ENCODE data around the gene TRPM6. TPM values are rescaled to one million over a fixed set of nuclear protein-coding genes. Genes with fewer than 3 reads are reported as not detected.

The TRPM6 gene
- total RNA-seq, 2 experiments from 2014 or later, result 0.02 to 0.10 TPM

DNA sequence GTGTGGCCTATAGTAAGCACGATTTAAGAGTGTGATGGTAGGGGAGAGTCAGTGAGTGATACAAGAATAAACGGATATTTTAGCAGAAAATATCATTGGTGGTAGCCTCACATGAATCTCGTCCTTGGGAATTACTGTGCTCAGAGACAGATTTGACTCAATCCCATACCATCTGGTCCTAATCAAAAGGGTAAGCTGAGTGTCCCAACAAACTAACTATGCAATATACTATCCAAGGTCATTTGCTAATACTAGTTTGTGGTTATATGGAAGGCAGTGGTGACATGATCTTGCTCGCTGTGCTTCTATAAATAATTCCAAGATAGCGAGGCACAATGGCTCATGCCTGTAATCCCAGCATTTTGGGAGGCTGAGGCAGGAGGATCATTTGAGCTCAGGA is 103.2 kb downstream of the TRPM6 start:
- Mint-ChIP-seq H3K27me3 (peaks cover 5% of the 10 kb centered on the region), H3K4me1 (ENCODE audit: low read depth) (no peaks in the 10 kb centered on the region), H3K27ac (no peak overlapping the region), H3K36me3 (no peaks in the 10 kb centered on the region), H3K9me3 (no peaks in the 10 kb centered on the region), H3K4me3 (no peak overlapping the region)
- POLR2A ChIA-PET, result no interaction called here
- no peak for DNase-seq
- CTCF ChIA-PET, result interaction anchor here (0.7 to 2.9 kb wide), 2 partner anchors 10 to 14 kb away, joined by 3 to 11 read pairs; no protein-coding TSS in a partner anchor
- intact Hi-C loops (cut with micrococcal nuclease), result no loop called here

DNA sequence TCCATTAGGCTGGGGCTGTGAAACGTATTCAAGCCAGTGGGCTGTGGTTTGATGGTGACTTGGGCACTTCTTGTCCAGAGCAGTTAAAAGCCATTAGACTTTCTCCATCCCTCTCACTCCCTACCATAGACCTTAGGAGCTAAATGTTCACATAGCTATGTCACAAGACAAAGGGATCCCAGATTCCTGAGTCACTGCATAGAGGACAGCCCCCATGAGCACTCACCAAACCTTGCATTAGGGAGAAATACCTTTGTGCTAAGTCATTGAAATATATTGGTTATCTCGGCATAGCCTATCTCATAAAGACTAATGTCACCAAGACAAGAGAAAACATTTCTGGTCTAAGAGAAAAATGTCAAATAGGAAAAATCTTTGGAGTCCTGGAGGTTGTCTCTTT is 104.3 kb downstream of the TRPM6 start:
- H3K27me3 Mint-ChIP-seq, result peaks cover 7% of the 10 kb centered on the region
- ChIA-PET CTCF (interaction anchor here (2.9 kb wide), 1 partner anchor 9 kb away, joined by 11 read pairs; no protein-coding TSS in a partner anchor), POLR2A (no interaction called here)
- H3K9me3 Mint-ChIP-seq, result no peaks in the 10 kb centered on the region
- no peak overlapping the region for H3K27ac Mint-ChIP-seq
- no peak overlapping the region for H3K4me3 Mint-ChIP-seq
- no peaks in the 10 kb centered on the region for H3K36me3 Mint-ChIP-seq
- DNase-seq, result no peak
- intact Hi-C loops (cut with micrococcal nuclease), result no loop called here
- H3K4me1 Mint-ChIP-seq (ENCODE audit: low read depth), result no peaks in the 10 kb centered on the region

DNA sequence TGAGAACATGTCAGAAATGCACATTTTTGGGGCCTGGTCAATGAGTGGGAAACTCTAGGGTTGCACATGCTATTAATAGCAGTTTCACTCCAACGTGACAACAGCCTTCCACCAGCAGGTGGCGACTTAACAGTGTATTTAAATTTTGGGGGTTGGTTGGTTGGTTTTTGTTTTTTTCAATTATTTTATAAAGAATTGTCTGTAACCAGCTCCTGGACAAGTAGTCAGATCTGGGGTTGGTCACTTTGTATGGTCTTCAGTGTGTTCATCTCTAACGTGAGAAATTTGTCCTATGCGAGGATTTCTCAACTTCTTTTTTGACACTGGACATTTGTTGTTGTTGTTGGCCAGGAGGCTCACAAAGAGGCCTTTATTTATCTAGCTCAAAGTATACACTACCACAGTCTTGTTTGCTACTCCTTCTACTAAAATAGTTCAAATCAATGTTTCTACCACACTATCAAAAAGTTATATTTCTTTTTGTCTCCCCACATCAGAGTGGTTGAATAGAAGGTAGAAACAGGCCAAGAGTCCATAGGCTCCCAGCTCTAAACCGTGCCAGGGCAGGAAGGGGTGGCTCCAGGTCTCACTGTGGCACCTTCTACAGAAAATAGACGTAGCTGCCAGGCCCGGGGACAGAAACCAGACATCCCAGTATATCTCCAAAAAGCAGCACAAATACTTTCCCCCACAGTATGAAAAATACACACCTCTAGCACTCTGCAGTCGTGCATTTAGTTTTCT is 110.4 kb downstream of the TRPM6 start:
- intact Hi-C loops (cut with micrococcal nuclease), result loop anchor here (1.0 to 10.0 kb wide), 5 partner anchors 175 to 1527 kb away; partner anchors contain the start of gene C9orf40
- H3K4me1 Mint-ChIP-seq (ENCODE audit: low read depth), result no peaks in the 10 kb centered on the region
- H3K36me3 Mint-ChIP-seq, result no peaks in the 10 kb centered on the region
- ChIA-PET POLR2A (no interaction called here), CTCF (interaction anchor here (0.6 to 8.2 kb wide), 17 partner anchors 9 to 630 kb away, joined by 3 to 178 read pairs (median 4); partner anchors contain the start of genes C9orf40 and CARNMT1)
- H3K4me3 Mint-ChIP-seq, result no peak overlapping the region
- peaks cover 12% of the 10 kb centered on the region for H3K27me3 Mint-ChIP-seq
- no peak overlapping the region for H3K27ac Mint-ChIP-seq
- DNase-seq, result peak; percentile 76
- no peaks in the 10 kb centered on the region for H3K9me3 Mint-ChIP-seq

GRCh38 chr9:74775396-74775795 is 112.3 kb downstream of the TRPM6 start:
- ChIA-PET POLR2A (no interaction called here), CTCF (interaction anchor here (0.9 to 8.2 kb wide), 15 partner anchors 8 to 310 kb away, joined by 3 to 178 read pairs (median 4); partner anchors contain the start of gene C9orf40)
- H3K36me3 Mint-ChIP-seq, result no peaks in the 10 kb centered on the region
- H3K4me3 Mint-ChIP-seq, result no peak overlapping the region
- DNase-seq, result no peak
- peaks cover 14% of the 10 kb centered on the region for H3K4me1 Mint-ChIP-seq (ENCODE audit: low read depth)
- intact Hi-C loops (cut with micrococcal nuclease), result loop anchor here (2.0 to 10.0 kb wide), 3 partner anchors 411 to 1529 kb away; no protein-coding TSS in a partner anchor
- peaks cover 15% of the 10 kb centered on the region for H3K27me3 Mint-ChIP-seq
- no peak overlapping the region for H3K27ac Mint-ChIP-seq
- no peaks in the 10 kb centered on the region for H3K9me3 Mint-ChIP-seq

DNA sequence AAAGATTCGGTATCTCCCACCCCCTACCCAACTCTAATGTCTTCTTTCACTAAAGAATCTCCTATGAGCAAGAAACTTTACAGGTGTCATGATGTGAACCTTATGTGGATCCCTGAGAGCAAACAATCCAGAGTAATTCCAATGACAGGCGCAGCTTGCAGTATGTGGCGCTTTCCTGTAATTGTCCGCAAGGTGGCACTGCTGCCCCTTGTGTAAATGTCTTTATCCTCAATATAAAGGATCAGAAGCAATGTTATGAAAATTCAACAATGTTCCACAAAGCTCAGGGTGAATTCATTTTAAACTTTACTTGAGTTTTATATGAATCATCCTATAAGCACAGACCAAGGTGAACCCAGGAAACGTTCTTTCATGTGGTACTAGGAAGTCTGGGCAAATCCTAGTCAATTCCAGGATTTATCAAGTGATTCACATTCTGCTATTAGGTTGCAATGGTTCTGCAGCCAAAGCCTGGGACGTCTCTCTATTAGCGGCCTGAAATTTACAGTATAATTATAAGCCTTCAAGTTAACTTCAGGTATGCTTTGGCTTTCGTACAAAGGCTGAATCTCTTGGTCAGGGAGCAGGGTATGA is 113.7 kb downstream of the TRPM6 start:
- intact Hi-C loops (cut with micrococcal nuclease), result loop anchor here (1.0 to 10.0 kb wide), 8 partner anchors 113 to 1657 kb away; partner anchors contain the start of gene TRPM6
- ChIA-PET POLR2A (no interaction called here), CTCF (interaction anchor here (0.6 to 8.2 kb wide), 29 partner anchors 10 to 1091 kb away, joined by 3 to 178 read pairs (median 4); partner anchors contain the start of genes C9orf40 and CARNMT1)
- Mint-ChIP-seq H3K27me3 (peaks cover 17% of the 10 kb centered on the region), H3K4me3 (no peak overlapping the region), H3K4me1 (ENCODE audit: low read depth) (peaks cover 14% of the 10 kb centered on the region), H3K36me3 (no peaks in the 10 kb centered on the region), H3K9me3 (no peaks in the 10 kb centered on the region), H3K27ac (no peak overlapping the region)
- peak; percentile 79 for DNase-seq

- intact Hi-C loops (cut with micrococcal nuclease), result loop anchor here (5.0 to 10.0 kb wide), 6 partner anchors 115 to 1655 kb away; partner anchors contain the start of gene TRPM6
- H3K4me3 Mint-ChIP-seq, result no peak overlapping the region
- ChIA-PET POLR2A (no interaction called here), CTCF (interaction anchor here (0.6 to 8.2 kb wide), 10 partner anchors 50 to 316 kb away, joined by 3 to 178 read pairs (median 4); partner anchors contain the start of genes C9orf40, CARNMT1, NMRK1 and OSTF1)
- peaks cover 17% of the 10 kb centered on the region for H3K27me3 Mint-ChIP-seq
- H3K9me3 Mint-ChIP-seq, result no peaks in the 10 kb centered on the region
- no peak for DNase-seq
- no peaks in the 10 kb centered on the region for H3K36me3 Mint-ChIP-seq
- H3K4me1 Mint-ChIP-seq (ENCODE audit: low read depth), result peaks cover 14% of the 10 kb centered on the region
- no peak overlapping the region for H3K27ac Mint-ChIP-seq
These were observed 115.6 kb downstream of the TRPM6 start for GRCh38 chr9:74772121-74772520.

DNA sequence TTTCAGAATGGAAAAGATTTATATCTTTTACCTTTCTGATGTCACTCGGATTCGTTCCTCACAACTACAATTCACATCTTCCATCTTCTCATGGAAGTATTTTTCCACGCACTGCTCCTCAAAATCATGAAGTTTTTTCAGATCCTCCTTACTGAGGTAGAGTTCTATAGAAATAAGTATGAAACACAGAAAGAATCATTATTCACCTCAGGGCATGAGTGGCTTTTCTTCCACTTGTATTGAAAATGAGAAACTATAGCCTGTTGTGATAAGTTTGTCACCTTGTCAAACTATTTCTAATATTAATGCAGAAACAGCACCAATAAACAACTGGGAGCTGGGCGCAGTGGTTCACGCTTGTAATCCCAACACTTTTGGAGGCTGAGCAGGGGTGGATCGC is 116.0 kb downstream of the TRPM6 start:
- H3K36me3 Mint-ChIP-seq, result no peaks in the 10 kb centered on the region
- intact Hi-C loops (cut with micrococcal nuclease), result loop anchor here (5.0 to 10.0 kb wide), 6 partner anchors 116 to 1654 kb away; partner anchors contain the start of gene TRPM6
- H3K4me3 Mint-ChIP-seq, result no peak overlapping the region
- POLR2A ChIA-PET, result no interaction called here
- CTCF ChIA-PET, result interaction anchor here (0.7 to 8.2 kb wide), 6 partner anchors 14 to 306 kb away, joined by 3 to 178 read pairs (median 8); partner anchors contain the start of gene CARNMT1
- DNase-seq, result no peak
- H3K9me3 Mint-ChIP-seq, result no peaks in the 10 kb centered on the region
- H3K4me1 Mint-ChIP-seq (ENCODE audit: low read depth), result peaks cover 14% of the 10 kb centered on the region
- peaks cover 17% of the 10 kb centered on the region for H3K27me3 Mint-ChIP-seq
- peak overlapping the region; percentile 4 for H3K27ac Mint-ChIP-seq

DNA sequence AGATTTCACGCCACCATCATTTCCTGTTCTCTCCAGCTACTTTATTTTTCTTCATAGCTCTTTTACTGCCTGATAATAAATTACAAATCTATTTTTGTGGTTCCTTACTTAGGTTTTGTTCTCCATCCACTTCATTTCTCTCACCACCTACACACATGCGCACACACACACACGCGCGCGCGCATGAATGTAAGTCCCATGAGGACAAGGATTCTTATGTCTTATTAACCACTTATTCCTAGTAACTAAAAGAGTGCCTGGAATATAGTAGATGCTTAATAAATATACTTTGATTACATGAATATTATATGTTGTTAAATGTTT is 116.5 kb downstream of the TRPM6 start:
- H3K4me3 Mint-ChIP-seq, result no peak overlapping the region
- H3K4me1 Mint-ChIP-seq (ENCODE audit: low read depth), result peaks cover 14% of the 10 kb centered on the region
- H3K27ac Mint-ChIP-seq, result peak overlapping the region; percentile 70
- peak; percentile 30 for DNase-seq
- no peaks in the 10 kb centered on the region for H3K9me3 Mint-ChIP-seq
- H3K36me3 Mint-ChIP-seq, result no peaks in the 10 kb centered on the region
- ChIA-PET POLR2A (no interaction called here), CTCF (interaction anchor here (1.0 to 4.8 kb wide), 6 partner anchors 14 to 307 kb away, joined by 3 to 34 read pairs (median 4); partner anchors contain the start of gene CARNMT1)
- intact Hi-C loops (cut with micrococcal nuclease), result loop anchor here (5.0 to 10.0 kb wide), 6 partner anchors 116 to 1654 kb away; partner anchors contain the start of gene TRPM6
- H3K27me3 Mint-ChIP-seq, result peaks cover 17% of the 10 kb centered on the region

DNA sequence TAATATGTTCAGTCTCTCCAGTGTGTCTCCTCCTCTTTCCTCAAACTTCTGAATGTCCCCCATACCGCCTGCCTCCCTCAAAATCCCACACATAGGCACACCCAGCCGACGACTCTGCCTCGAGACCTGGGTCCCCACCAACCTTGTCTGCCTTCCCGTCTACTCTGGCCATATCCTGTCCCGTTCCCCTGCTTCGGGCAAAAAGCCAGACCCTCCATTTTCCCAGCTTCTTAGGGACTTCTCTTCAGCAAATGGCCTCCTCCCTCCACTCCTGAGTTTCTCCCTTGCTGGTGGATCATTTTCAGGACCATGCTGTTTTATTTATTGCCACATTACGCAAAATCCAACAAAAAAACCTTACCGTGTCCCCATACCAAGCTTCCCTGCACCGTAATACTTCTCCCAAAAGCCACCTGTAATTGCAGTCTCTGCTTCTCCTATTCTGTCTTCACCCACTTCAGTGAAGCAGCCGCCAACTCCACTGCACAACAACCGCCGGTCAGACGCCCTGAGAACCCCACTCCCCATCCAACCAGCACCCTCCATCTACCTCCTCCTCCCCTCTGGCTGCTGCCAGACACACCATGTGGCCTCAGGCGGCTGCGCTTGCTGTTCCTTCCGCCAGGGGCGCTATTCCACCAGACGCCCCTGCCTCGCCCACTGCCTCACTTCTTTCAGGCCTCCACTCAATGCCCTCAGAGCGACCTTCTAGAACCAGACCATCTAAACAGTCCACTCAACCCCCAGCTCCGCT is 117.0 kb downstream of the TRPM6 start:
- peaks cover 14% of the 10 kb centered on the region for H3K4me1 Mint-ChIP-seq (ENCODE audit: low read depth)
- H3K27me3 Mint-ChIP-seq, result peaks cover 17% of the 10 kb centered on the region
- peak overlapping the region; percentile 70 for H3K27ac Mint-ChIP-seq
- no peaks in the 10 kb centered on the region for H3K9me3 Mint-ChIP-seq
- CTCF ChIA-PET, result interaction anchor here (1.0 to 4.8 kb wide), 5 partner anchors 13 to 262 kb away, joined by 3 to 34 read pairs (median 3); partner anchors contain the start of gene CARNMT1
- no peaks in the 10 kb centered on the region for H3K36me3 Mint-ChIP-seq
- POLR2A ChIA-PET, result no interaction called here
- intact Hi-C loops (cut with micrococcal nuclease), result loop anchor here (5.0 to 10.0 kb wide), 6 partner anchors 117 to 1653 kb away; partner anchors contain the start of gene TRPM6
- peak overlapping the region; percentile 44 for H3K4me3 Mint-ChIP-seq
- DNase-seq, result peak; percentile 60

DNA sequence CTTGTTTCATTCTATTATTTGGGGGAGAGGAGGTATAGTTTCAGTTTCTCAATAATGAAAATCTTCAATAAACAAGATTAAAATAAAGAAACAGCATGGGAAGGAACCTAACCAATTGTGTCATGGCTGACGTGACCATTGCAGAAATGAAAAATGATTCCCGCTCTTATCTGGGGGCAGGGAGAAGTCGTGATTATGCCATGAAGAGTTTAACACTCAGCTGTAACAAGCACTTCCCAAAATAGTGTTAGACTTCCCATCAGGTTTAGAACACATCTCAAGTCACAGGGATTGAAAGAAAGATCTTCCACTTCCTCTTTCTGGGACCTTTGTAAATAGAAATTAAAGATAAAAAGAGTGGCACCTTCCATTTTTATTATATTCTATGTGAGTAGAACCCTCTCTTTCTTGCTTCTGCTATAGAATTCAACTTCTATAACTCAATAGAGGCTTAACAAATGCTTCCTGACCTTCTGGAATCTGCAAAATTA is 122.2 kb downstream of the TRPM6 start:
- POLR2A ChIA-PET, result no interaction called here
- H3K27ac Mint-ChIP-seq, result no peak overlapping the region
- intact Hi-C loops (cut with micrococcal nuclease), result no loop called here
- no peaks in the 10 kb centered on the region for H3K9me3 Mint-ChIP-seq
- peaks cover 10% of the 10 kb centered on the region for H3K27me3 Mint-ChIP-seq
- no peak overlapping the region for H3K4me3 Mint-ChIP-seq
- no peak for DNase-seq
- H3K36me3 Mint-ChIP-seq, result no peaks in the 10 kb centered on the region
- CTCF ChIA-PET, result no interaction called here
- no peaks in the 10 kb centered on the region for H3K4me1 Mint-ChIP-seq (ENCODE audit: low read depth)

GRCh38 chr9:74762950-74763349 is 124.8 kb downstream of the TRPM6 start:
- no peaks in the 10 kb centered on the region for H3K9me3 Mint-ChIP-seq
- no peak for DNase-seq
- no peak overlapping the region for H3K4me3 Mint-ChIP-seq
- POLR2A ChIA-PET, result no interaction called here
- intact Hi-C loops (cut with micrococcal nuclease), result no loop called here
- no peak overlapping the region for H3K27ac Mint-ChIP-seq
- CTCF ChIA-PET, result interaction anchor here (2.3 kb wide), 1 partner anchor 11 kb away, joined by 8 read pairs; no protein-coding TSS in a partner anchor
- H3K36me3 Mint-ChIP-seq, result no peaks in the 10 kb centered on the region
- no peaks in the 10 kb centered on the region for H3K4me1 Mint-ChIP-seq (ENCODE audit: low read depth)
- H3K27me3 Mint-ChIP-seq, result peaks cover 3% of the 10 kb centered on the region

Data from activated CD4-positive, alpha-beta memory T cell treated with anti-CD3 and anti-CD28 coated beads for 36 hours (primary cell).